Hematopoietic multipotent progenitor cell treated with erythropoietin and hydrocortisone succinate and interleukin-3 and kit ligand, for 8 days (in vitro differentiated cells): Measurements from ENCODE around the gene METTL15.
"Not testable (repeated sequence)": the region's sequence is repeated elsewhere in the genome, so short reads cannot be mapped to it uniquely, and the experiment has no call there.

ENCODE experiments used
- DNase-seq: peaks from one replicate; pipeline ENCODE4 v3.0.0-alpha.2; 2015

The METTL15 gene

GRCh38 chr11:28223577-28223976 lies 115.4 kb downstream of the METTL15 start:
- DNase-seq = no peak

DNA sequence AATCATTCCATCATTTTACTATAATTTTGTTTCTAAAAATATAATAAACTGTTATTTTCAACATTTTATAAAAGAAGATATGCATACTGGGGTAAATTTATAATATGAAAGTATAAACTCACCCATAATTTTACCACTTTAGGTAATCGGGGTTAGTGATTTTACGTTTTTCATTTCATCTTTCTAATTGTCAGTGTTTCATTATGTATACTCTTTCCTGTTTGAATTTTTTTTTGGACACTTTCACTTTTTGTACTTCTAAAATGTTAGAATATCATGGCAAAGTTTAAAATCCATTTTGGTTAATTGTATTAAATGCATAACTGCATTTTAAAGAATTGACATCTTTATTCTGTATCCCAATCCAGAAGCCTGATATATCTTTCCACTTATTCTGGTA lies 115.8 kb downstream of the METTL15 start:
- DNase-seq = no peak

- no peak for DNase-seq
Observed at GRCh38 chr11:28227460-28227859, 119.3 kb downstream of the METTL15 start.

DNA sequence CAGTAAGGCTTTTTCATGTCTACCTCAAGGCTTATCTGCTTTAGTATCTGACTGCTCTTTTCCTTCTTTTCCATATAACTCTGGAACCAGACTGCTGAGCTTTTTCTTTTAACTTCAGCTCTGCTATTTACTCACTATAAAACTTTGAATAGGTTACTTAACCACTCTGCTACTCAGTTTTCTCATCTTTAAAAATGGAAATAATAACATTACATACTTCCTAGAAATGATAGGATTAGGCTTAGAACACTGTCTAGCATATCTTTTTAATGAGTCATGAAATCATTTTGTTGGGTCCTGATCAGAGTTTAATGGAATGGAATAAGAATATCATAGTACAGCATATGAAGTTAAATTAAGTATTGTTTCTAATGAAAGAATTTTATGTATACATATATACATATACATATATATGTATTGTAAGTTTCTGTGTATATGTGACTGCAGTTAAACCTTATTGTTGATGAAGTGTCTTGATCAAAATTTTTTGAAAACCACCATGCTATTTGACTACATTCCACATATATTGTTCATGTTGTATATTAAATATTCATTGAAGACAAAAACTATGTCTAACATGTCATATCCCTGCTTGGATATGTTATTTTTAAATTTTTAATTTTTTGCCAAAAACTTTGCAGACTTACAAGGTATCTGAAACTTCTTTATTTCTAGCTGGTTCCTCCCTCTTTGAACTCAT lies 120.2 kb downstream of the METTL15 start:
- DNase-seq = no peak

DNA sequence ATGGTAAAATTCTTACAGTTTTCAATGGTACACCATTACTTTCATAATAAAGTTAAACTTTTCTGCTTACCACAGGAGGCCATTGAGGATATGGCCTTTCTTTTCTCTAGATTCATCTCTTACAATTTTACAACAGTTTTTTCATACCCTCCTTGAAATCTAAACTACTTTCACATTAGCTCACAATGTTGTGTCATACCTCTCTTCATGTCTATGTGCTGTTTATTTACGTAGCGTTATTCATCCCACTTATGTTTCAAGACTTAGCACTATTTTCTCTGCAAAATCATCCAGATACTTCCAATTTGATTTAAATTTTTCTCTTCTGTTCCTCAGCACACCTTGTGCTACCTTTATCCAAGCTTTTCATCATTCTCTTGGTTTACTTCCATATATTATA lies 123.3 kb downstream of the METTL15 start:
- DNase-seq = no peak

- no peak for DNase-seq
Observed at GRCh38 chr11:28232649-28233048, 124.5 kb downstream of the METTL15 start.

DNA sequence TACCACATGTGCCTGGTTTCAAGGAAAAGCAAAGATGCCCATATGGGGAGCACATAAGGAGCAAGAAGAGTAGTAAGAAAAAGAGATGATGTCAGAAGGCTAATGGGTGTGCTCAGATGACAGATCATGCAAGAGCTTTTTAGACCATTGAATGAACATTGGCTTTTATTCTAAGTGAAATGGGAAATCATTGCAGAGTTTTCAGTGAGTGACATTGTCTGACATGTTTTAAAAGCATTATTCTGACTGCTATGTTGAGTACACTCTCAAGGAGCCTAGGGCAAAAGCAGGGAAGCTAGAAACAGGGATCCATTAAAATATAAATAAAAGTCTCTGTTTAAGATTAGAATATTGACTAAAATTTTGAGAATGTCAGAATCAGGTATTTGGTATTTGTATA lies 133.6 kb downstream of the METTL15 start:
- no peak for DNase-seq

- no peak for DNase-seq
Observed at GRCh38 chr11:28242596-28242995, 134.4 kb downstream of the METTL15 start.

GRCh38 chr11:28243061-28243460 lies 134.9 kb downstream of the METTL15 start:
- no peak for DNase-seq

DNA sequence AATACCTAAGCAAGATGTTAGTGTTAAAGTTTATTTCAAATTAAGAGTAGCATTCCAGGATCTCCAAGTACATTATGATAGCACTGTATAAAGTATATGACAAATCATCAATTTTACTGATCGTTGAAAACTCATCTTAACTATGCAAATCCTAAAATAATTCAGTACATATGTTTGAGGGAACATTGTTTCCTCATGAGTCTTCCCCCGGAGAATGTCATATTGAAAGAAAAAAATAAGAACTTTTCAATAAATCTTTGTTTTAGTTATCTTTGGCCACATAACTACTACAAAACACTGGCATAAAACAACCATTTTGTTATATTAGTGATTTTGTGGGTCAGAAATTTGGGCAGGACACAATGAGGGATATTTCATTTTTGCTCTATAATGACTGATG lies 135.4 kb downstream of the METTL15 start:
- no peak for DNase-seq

GRCh38 chr11:28245131-28245530 lies 136.9 kb downstream of the METTL15 start:
- DNase-seq = no peak

GRCh38 chr11:28250192-28250591 lies 142.0 kb downstream of the METTL15 start:
- no peak for DNase-seq

GRCh38 chr11:28251257-28251656 lies 143.1 kb downstream of the METTL15 start:
- DNase-seq = no peak

GRCh38 chr11:28257761-28258160 lies 149.6 kb downstream of the METTL15 start:
- no peak for DNase-seq

DNA sequence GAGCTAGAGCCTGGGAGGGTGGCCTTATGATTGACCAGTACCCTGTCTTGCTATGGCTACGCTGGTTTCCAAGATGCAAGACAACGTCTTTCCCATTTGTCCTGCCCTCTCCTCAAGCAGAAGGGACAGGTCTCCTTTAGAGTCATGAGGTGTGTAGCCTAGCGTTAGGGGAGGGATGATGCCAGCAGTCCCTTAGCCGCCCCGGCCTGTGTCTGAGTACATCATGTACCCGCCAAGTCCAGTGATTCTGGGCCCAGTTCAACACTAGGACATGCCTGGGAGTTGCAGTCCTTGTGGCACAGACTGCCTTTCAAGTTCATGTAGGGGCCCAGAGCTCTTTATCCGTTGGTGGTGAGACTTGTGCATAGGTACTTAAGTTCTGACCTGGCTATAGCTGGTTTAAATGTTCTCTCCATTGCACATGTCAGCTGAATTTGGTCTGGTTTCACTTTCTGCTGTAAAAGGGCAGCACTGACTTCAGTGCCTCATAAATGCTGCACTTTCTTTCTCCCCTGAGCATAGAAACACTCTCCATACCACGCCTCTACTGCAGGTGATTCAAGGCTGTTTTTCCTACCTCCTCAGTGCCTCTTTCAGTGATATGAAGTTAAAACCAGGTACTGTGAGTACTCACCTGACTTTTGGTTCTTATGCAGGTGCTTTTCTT lies 151.1 kb downstream of the METTL15 start:
- DNase-seq = no peak

DNA sequence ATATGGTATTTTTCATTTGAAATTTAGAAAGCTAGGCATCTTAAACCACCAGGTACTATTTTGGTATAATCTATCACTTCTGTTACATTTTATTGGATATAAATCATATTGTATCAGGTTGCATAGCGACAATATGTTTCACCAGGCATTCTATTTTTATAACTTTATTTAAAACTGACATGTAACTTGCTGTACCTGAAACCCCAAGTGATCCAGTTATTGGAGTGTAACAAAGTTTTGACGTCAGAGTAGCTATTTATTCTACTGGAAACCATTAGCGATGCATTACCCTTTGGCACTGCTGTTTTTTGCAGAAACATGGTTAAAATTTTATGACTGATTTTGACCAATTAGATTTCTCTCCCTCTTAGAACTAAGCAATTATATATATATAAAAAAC lies 160.7 kb downstream of the METTL15 start:
- DNase-seq = no peak

- no peak for DNase-seq
Observed at GRCh38 chr11:28269586-28269985, 161.4 kb downstream of the METTL15 start.

DNA sequence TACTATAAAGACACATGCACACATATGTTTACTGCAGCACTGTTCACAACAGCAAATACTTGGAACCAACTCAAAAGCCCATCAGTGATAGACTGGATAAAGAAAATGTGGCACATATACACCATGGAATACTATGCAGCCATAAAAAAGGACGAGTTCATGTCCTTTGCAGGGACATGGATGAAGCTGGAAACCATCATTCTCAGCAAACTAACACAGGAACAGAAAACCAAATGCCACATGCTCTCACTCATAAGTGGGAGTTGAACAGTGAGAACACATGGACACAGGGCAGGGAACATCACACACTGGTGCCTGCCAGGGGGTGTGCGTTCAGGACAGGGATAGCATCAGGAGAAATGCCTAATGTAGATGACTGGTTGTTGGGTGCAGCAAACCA lies 164.1 kb downstream of the METTL15 start:
- DNase-seq = not testable (repeated sequence)

DNA sequence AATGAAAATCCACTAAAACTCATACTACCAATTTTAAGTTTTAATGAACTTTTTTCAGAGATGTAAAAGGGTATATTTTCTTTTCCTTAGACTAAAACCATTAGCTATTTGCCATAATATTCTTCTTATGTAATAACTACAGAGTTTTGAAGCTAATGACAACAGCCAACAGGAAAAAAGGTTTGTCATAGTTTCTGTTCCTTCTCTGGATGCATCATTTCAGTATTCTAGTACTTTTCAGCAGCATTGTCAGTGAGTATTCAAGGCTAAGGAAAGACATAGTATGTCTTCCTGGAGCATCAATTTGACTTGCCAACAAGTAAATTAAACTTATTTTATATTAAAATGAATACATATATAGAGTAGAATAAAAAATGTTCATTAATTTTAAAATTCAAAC lies 166.0 kb downstream of the METTL15 start:
- DNase-seq = no peak

DNA sequence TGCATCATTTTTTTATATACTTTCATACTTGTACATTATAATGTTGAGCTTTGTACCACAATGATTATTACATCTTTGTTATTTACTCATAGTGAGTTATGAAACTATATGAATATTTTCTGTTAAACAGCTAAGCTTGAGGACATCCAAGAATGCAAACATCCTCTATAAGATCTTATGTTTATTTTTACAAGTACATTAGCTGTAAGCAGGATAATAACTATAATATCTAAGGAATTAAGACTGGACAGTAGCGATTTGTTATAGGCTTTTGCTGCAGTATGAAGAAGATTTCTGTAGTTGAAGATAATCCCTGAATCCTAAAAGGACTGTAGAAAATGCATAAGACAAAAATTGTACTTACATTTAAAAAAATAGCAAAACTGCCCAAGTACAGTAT lies 176.0 kb downstream of the METTL15 start:
- DNase-seq = no peak

DNA sequence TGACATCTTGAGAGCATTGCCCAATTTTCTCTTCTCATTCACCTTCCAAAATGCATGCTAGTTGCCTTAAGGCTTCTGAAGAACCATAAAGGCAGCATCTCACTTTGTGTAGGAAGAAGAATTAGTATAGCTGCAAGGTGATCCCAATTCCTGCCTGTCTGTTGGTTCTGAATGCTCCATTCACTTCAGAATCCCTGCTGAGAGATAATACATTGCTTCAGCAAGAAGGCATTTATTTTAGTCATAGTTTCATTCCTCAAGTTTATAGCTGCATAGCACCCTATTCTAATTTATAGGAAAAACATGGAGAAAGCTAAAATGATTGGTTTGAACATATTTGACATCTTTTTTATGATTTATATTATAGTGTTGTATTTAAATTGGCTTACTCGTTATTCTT lies 181.3 kb downstream of the METTL15 start:
- DNase-seq = no peak

DNA sequence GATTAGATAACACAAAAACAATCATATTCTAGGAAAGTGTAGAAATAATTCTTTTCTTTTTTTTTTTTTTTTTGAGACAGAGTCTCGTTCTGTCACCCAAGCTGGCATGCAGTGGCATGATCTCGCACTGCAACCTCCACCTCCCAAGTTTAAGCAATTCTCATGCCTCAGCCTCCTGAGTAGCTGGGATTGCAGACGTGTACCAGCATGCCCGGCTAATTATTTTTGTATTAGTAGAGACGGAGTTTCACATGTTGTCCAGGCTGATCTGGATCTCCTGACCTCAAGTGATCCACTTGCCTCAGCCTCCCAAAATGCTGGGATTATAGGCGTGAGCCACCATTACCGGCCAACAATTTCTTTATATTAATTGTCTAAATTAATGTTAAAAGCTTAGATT lies 182.8 kb downstream of the METTL15 start:
- DNase-seq = not testable (repeated sequence)

DNA sequence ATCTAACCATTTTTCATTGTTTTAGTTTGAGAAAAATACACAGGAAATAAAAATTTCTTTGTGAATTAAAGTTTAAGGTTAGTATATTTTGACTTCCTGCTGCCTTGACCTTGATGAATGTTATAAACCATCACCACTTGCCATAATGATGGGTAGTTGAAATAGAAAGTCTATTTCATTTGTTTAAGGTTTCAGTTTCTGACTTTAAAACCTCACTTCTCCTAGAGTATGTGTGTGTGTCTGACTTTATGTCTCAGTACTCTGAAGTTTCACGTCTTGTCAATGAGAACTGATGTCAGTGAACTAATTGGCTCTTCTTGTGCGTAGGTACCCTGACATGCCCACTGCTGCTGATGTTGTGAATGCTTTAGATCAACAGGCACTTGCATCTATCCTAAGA lies 188.2 kb downstream of the METTL15 start:
- DNase-seq = no peak

- no peak for DNase-seq
Observed at GRCh38 chr11:28298209-28298608, 190.0 kb downstream of the METTL15 start.
